HG03432 (cell line): Measurements from ENCODE around the gene CIAO2B.

Source experiments
- ATAC-seq: cut with Tn5 transposase; IDR thresholded peaks from one replicate; pipeline ENCODE4 v1.9.1; 2021; ENCODE audit warnings: mild to moderate bottlenecking, moderate library complexity; ENCODE audit not compliant: unreplicated experiment

The CIAO2B gene

DNA sequence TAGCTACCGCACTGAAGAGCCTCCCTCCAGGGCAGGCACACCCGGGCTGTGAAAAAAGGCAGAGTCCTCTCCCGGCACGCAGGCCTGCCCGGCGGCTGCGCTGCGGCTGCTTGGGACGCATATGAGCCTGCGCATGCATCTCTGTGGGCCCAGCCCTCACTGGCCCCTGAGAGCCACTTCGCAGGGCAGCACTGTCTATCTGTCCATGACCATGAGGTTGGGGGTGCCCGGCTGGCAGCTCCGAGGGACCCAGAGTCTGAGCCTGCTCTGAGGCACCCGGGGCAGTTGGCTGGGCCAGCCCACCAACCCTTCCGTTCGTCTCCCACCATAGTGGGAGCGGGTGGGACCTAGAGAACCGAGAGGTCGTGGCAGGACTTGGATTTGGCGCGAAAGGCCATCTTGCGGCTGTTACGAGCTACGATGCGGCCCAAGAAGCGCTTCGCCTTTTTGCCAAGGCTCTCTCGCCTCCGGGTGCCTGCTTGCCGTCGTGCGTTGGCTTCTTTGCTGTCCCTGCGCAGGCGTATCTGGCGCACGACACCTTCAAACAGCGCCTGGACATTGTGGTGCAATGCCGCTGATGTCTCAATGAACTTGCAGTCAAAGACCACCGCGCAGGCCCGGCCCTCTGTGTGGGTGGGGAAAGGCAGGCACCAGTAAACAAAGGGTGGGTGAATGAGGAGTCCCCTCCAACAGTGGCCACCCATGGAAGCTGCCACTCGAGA, 12.3 kb downstream of the CIAO2B start:
- no peak for ATAC-seq

GRCh38 chr16:66920924-66921680, 13.1 kb downstream of the CIAO2B start:
- no peak for ATAC-seq

GRCh38 chr16:66920299-66920590, 14.0 kb downstream of the CIAO2B start:
- ATAC-seq, result no peak

- no peak for ATAC-seq
Measured at GRCh38 chr16:66919569-66920298, 14.5 kb downstream of the CIAO2B start.

GRCh38 chr16:66918803-66919568, 15.2 kb downstream of the CIAO2B start, which contains the start of gene CDH16:
Gene CDH16 (minus strand): TSS chr16:66918885. CDS start chr16:66918065, 820 bp downstream.
- no peak for ATAC-seq

DNA sequence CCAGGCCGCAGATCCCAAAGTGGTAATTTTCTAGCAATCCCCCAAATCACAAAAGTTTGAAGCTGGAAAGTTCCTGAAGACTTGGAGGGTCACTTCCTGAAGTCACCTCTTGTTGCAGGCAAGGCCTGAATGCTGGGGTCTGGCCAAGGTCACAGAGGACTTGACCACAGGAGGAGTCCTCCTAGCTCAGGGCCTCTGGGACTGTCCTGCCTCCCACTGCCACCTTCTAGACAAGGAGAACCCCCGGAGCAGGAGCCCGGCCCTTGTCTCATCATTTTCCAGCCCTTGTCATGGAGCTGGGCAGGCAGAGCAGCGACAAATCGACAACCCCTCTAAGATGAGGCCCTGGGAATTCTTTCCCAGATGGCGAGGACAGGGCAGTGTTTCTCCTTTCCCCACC, 15.8 kb downstream of the CIAO2B start:
- ATAC-seq, result no peak

DNA sequence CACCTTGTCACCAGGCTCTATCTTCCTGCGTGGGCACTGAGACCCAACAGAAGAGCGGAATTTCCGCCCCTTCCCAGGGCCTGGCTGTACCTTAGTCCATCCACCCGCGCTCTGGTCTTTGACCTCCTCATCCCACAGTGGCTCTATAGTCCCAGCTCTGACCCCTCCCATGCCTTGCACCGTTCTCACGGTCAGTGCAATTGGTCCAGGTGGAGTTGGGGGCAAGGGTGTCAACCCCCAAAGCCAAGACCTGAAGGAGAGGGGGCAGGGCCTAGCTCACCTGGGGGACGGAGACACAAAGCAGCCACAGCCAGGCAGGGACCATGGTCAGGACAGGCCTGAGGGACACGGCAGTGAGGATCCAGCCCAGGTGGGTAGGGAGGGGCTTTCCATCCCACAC, 16.5 kb downstream of the CIAO2B start:
- no peak for ATAC-seq

GRCh38 chr16:66916518-66916917, 17.7 kb downstream of the CIAO2B start:
- no peak for ATAC-seq

DNA sequence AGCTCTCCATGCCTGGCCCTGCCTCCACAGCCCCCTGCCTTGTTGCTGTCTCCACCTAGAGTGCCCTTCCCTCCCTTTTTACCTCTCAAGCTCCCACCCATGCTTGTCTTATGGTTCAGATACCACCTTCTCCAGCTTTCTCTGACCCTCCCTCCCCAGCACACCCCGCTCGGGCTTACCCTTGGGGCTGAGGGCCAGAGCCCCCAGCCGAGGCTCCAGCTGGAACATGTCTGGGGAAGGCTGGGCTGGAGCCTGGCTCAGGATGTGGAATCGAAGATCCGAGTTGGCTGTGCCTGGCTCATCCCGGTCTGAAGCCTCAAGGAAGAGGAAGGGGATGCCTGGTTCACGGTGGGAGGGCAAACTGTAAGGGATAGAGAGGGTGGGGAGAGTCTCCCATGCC, 19.2 kb downstream of the CIAO2B start:
- no peak for ATAC-seq

GRCh38 chr16:66914541-66914940, 19.7 kb downstream of the CIAO2B start:
- no peak for ATAC-seq

- ATAC-seq, result no peak
Measured at GRCh38 chr16:66913711-66914110, 20.5 kb downstream of the CIAO2B start.

DNA sequence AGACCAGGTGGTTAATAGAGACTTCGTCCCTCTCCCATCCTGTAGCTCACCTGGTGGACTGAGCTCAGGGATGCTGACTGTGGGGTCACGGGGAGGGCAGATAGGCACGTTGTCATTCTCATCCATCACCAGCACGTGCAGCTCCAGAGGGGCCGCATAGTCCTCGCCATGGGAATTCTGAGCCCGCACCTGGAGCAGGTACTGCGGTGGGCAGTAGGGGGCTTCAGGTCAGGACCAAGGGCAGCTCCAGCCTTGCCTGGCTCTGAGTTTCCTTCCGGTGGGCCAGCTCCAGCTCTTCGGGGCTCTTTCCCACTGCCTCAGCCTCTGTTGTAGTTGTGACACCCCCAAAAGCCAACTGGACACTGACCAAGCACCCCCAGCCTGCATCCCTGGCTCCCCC, 21.1 kb downstream of the CIAO2B start:
- ATAC-seq, result no peak

- no peak for ATAC-seq
Measured at GRCh38 chr16:66911801-66912200, 22.4 kb downstream of the CIAO2B start.

DNA sequence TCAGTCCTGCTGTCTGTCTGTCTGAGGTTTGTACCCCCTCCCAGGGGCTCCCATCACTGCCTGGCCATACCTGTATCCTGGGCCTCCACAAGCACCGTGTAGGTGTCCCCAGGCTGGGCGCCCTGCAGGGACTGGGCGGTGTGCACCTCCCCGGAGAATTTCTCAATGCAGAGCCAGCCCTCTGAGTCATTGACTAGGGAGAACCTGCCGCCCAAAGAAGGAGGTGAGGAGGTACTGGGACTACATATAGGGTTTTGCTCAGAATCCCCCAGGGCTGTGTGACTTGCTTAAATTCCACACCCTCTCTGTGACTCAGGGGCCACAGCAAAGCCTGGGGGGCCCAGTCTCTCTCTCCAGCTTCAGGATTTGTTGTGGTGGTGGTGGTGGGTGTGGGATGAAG, 23.1 kb downstream of the CIAO2B start:
- no peak for ATAC-seq

DNA sequence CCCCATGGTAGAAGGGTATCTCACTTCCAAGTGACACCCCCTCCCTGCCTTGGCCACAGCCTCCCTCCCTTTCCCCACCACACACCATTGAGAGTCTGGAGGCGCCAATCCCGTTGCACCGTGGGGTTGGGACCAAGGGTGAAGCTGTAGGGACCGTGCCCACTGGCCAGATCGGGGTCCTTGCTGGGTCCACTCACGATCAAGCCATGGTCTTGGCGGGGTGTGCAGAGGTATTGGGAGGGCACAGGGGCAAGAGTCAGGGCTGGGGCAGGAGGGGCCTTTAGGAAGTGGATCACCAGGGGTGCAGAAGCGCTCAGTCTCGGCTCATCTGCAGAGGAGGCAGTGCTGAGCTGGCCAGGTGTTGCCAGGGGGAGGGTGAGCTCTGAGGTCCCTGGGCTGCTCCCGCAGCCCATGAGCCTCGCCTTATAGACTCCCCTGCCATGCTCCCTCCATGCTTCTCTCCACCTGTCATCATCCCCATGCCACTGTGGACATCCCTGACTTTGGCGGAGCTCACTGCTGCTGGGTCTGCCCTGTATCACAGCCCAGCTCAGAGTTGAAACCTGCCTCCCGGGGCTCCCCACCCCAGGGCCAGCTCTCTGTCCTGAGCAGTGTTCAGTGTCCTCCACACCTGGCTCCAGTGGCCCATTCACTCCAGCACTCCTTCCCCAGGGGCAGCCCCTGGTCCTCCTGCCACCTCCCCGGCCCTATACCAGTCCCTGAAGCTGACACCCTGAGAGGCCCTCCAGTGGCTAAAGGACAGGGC, 23.8 kb downstream of the CIAO2B start:
- no peak for ATAC-seq

DNA sequence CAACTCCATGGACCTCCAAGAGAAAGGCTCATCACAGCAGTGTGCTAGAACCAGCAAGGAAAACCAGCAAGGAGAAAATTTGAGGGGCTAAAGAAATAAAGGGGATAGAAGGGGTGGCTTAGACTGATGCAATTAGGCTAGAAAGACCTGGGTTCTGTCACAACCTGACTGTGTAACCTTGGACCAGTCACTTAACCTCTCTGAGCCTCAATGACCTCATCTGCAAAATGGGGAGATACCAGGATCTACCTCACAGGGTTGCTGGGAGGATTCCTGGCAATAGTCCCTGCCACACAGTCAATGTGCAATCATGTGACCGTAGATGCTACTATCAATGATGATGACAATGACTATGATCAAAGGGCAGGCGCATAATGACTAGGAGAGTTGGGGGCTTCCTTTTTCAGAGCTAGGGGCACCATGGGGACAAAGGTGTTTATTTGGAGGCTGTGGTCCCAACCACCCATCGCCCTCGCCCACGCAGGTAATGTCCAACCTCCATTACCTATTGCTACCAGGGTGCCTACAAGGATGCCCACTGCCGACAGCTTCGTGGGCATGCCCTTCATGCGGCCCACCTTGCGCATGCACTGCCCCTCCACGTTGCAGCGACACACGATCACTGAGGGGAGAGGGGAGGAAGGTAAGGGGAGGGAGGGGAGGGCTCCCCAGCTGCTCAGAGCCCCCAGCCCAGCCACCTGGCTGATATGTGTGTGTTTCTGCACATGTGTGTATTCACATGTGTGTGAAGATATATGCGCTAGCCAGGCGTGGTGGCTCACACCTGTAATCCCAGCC, 25.2 kb downstream of the CIAO2B start:
- no peak for ATAC-seq

DNA sequence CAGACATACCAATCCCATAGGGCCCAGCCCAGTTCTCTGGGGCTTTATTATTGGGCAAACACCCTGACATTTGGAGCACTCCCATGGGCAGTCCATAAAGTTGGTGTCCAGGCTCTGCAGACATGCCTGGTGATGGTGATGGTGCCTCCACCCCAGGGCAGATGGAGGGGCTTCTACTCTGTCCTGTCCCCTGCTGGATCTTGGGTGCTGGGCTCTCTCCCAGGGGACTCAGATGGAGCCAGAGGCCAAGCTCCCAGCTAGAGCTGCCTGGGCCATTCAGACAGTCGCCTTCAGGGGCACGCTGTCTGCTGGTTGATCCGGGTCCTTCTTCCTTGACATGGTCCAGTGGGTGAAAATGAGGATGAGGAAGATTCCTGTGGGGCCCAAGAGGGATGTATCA, 26.1 kb downstream of the CIAO2B start:
- ATAC-seq, result no peak

- no peak for ATAC-seq
Measured at GRCh38 chr16:66906916-66907836, 27.0 kb downstream of the CIAO2B start.
